Measurements from ENCODE around the gene DCUN1D1.

Gene DCUN1D1

GRCh38 chr3:182973047-182973446, 7.3 kb downstream of the DCUN1D1 start:
- H3K4me3 ChIP-seq (replicated peaks in 1 of 2; ENCODE audit: low read depth in 2 of 2, low read length in 2 of 2) = no peak overlapping the region
- DNase-seq (ENCODE audit: low read depth in 2 of 2) = peak in 1 of 2 donors; percentile 68
- TF ChIP-seq CTCF (IDR thresholded peaks at IDR 0.05; ENCODE audit: low read depth, low read length) = no peak

- no peak overlapping the region for H3K4me3 ChIP-seq (replicated peaks in 1 of 2; ENCODE audit: low read depth in 2 of 2, low read length in 2 of 2)
- no peak for DNase-seq (ENCODE audit: low read depth in 2 of 2)
- no peak for TF ChIP-seq CTCF (IDR thresholded peaks at IDR 0.05; ENCODE audit: low read depth, low read length)
Measured at GRCh38 chr3:182972387-182972786, 8.0 kb downstream of the DCUN1D1 start.

- no peak for TF ChIP-seq CTCF (IDR thresholded peaks at IDR 0.05; ENCODE audit: low read depth, low read length)
- no peak overlapping the region for H3K4me3 ChIP-seq (replicated peaks in 1 of 2; ENCODE audit: low read depth in 2 of 2, low read length in 2 of 2)
Measured at GRCh38 chr3:182971637-182972036, 8.7 kb downstream of the DCUN1D1 start.

GRCh38 chr3:182970811-182971418, 9.4 kb downstream of the DCUN1D1 start:
- TF ChIP-seq CTCF (IDR thresholded peaks at IDR 0.05; ENCODE audit: low read depth, low read length) = no peak

More at GRCh38 chr3:182971637-182972036, 8.7 kb downstream of the DCUN1D1 start:
- DNase-seq (ENCODE audit: low read depth in 2 of 2) = peak; percentile 12 to 39

GRCh38 chr3:182969853-182970252, 10.5 kb downstream of the DCUN1D1 start:
- H3K4me3 ChIP-seq (replicated peaks in 1 of 2; ENCODE audit: low read depth in 2 of 2, low read length in 2 of 2) = no peak overlapping the region
- DNase-seq (ENCODE audit: low read depth in 2 of 2) = no peak
- no peak for TF ChIP-seq CTCF (IDR thresholded peaks at IDR 0.05; ENCODE audit: low read depth, low read length)

More at GRCh38 chr3:182970811-182971418, 9.4 kb downstream of the DCUN1D1 start:
- no peak overlapping the region for H3K4me3 ChIP-seq (replicated peaks in 1 of 2; ENCODE audit: low read depth in 2 of 2, low read length in 2 of 2)
- DNase-seq (ENCODE audit: low read depth in 2 of 2) = no peak

- no peak overlapping the region for H3K4me3 ChIP-seq (replicated peaks in 1 of 2; ENCODE audit: low read depth in 2 of 2, low read length in 2 of 2)
- peak; percentile 47 to 80 for DNase-seq (ENCODE audit: low read depth in 2 of 2)
- no peak for TF ChIP-seq CTCF (IDR thresholded peaks at IDR 0.05; ENCODE audit: low read depth, low read length)
Measured at GRCh38 chr3:182969277-182969676, 11.1 kb downstream of the DCUN1D1 start.
